GM19463 (cell line): ENCODE data around the gene THBS4.

ENCODE experiments used
- ATAC-seq: cut with Tn5 transposase; IDR thresholded peaks from one replicate; pipeline ENCODE4 v1.9.1; 2021; ENCODE audit warnings: mild to moderate bottlenecking, moderate library complexity; ENCODE audit not compliant: unreplicated experiment

The THBS4 gene

DNA sequence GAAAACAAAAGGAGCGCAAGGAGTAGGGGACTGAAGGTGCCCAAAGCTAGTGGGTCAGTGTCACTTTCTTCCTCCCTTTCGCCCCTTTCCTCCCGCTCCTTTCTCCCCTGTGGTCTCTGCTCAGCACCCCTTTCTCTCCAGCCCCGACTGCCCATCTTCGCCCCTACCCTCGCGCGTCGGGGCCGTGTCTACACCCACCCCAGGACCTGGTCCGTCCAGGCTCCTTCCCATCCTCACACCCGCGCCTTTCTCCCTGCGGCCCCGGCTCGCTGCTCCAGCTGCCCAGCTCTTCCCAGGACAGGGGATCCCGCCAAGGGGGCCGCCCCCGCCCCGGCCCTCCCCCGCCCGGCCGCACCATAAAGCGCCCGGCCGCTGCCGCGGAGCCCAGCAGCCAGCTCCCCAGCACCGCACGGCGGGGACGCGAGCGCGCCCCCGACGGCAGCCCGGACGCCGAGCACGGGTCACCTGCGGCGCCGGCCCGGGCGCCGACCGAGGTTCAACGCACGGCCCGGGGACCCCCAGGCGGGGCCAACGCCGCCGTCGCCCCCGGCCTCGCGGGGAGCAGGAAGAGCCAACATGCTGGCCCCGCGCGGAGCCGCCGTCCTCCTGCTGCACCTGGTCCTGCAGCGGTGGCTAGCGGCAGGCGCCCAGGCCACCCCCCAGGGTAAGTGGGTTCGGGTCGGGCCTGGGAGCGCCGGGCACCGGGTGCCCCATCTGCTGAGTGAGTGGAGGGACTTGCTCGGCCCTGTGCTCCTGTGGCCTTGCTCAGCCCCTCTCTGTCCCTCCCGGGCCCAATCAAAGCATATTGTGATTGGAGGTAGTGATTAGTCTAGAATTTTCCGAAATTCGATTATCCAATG is at the start of gene THBS4:
TSS of gene THBS4 (plus strand) at position 387 of the 860 bp plus-strand sequence. CDS start at position 577, 190 bp downstream.
- ATAC-seq, result no peak

DNA sequence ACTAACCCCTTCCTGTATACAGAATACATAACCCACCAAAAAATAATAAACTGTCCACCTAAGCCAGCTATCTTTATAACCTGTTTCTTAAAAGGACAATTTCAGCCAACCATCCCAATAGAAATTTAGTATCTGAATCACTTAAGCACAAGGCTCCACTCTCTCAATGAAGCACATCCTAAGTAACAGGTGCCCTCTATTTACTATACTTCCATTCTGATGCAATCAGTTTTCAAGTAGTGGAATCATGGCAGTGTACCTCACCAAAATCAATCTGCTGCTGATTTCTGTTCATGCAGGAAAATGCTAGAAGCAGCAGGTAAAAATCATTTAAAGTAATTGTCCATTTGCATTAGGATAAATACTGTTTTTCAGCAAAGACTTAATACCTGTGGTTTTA is 48.9 kb upstream of the THBS4 start:
- ATAC-seq, result no peak

- ATAC-seq, result peak; percentile 46
Observed at GRCh38 chr5:79990205-79990597, 44.9 kb upstream of the THBS4 start.

DNA sequence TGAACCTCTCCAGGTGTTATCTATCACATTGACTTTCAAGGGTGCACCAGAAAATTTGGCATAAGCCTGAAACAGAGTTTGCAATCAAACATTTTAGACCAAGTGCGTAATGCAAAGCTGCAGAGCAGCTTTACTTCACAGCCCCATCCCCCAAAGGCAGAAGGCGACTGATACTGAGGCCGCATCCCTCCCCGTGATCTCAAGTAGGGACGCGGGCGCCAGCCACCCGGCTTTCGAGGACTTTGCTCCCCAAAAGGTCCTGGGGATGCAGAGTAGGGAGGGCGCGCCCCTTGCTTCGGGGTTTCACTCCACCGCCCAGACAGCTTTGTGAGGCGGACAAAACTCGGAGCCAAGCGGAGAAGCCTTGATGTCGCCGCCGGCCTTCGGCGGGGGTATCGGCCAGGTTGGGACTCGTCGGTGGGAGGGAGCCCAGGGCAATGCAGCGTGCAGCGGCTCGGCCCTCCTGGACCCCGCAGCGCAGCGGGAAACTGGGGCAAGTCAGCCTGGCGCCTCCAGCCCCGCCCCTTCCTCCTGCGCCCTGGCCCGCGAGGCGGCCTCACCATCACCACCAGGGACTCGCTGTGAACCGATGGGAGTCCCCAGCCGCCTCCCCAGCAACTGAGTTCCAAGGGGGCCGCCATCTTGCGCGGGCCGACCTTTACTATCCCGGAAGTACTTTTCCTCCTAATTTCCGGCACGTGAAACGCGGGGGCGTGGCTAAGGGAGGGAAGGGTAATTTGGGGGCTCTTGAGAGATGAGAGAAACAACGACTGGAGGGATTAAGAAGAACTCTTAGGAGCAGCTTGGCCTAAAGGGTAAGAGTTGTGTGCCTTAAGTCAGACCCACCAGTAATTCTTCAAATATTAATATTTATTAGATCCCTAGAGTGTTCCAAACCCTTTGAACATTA is 44.3 kb upstream of the THBS4 start, which contains the start of gene MTX3:
TSS of gene MTX3 (minus strand) at position 665 of the 910 bp plus-strand sequence. CDS start at position 641, 24 bp downstream.
- peak; percentile 85 for ATAC-seq

DNA sequence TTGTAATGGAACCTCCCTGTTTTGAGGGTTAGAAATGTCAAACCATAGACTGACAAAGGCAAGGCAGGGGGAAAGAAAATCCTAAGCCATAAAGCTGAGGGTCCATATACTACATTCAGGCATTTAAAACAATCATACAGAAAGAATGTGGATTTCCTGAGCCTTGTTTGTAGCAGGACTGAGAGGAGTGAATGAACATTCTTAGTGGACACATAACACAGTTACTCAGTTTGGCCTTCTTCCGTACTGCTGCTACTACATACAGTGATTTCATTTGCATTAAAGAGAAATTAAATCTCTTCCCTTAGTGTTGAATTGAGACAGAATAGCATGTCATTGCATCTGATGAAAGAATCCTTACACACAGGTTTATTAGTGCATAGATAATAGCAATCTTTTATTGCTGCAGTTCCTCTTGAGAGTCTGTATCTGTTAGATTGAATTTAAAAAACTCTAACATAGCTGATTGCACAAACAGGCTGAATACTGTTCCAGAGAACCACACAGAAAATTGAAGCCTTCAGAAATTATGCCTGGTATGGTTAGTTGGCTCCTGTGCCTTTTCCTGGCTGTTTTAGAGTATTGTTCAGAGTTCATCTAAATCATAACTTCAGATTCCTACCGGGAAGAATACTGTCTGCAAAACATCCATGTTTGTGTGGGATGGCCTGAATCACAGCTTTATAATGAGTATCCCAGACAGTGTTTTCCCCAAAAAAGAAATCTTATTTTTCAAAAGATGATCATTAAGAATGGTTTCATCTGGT is 42.1 kb upstream of the THBS4 start:
- ATAC-seq, result no peak

DNA sequence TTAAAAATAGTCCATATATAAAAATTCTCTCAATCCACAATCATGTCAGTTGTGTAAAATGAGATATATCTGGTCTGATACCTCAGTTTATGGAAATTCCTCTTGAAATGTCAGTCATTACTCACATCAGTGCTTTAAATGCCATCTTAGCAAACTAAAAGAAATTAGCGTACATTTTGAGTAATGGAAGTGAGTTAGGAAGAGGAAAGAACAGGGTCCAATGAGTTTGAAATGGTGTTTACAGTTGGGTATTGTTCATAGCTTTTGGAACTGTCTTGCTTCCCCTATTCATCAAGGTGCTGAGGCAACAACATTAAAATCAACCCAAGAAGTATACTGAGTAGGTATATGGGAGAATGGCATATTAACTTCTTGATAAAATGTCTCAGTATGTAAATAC is 35.4 kb upstream of the THBS4 start:
- ATAC-seq, result no peak

- no peak for ATAC-seq
Observed at GRCh38 chr5:80002677-80003076, 32.5 kb upstream of the THBS4 start.

GRCh38 chr5:80008995-80009765 is 26.0 kb upstream of the THBS4 start:
- no peak for ATAC-seq

DNA sequence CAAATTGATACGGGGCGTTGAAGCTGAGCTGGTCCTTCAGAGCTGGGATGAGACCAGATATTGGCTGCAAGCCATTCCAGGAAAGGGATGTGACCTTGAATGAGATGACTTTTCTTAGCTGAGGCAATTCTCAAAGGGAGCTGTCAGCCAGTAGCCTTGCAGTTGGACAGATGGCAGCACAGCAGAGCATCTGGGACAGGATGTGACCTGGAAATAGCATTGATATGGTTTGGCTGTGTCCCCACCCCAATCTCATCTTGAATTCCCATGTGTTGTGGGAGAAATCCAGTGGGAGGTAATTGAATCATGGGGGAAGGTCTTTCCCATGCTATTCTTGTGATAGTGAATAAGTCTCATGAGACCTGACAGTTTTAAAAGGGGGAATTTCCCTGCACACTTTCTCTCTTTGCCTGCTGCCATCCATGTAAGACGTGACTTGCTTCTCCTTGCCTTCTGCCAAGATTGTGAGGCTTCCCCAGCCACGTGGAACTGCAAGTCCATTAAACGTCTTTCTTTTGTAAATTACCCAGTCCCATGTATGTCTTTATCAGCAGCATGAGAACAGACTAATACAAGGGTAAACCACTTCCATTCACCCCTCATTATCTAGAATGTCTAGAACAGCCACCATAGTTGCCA is 24.3 kb upstream of the THBS4 start:
- no peak for ATAC-seq

DNA sequence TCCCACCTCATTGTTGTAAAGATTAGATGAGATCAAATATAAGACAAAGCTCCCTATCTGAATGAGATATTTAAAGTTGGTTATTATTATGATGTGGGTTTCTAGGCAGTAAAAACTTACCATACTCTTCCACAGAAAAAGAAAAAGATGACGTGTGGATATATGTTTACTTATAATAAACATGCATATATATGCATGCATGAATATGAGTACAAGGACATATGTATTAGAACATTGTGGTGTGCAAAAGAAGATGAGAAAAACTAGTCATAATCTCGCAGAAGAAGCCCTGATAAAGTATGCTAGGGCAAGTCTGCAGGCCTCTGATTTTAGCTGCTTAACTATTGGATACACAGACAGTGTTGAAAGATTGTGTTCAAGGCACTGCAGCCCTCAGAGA is 10.1 kb upstream of the THBS4 start:
- ATAC-seq, result no peak

GRCh38 chr5:80026841-80027240 is 8.3 kb upstream of the THBS4 start:
- ATAC-seq, result no peak

DNA sequence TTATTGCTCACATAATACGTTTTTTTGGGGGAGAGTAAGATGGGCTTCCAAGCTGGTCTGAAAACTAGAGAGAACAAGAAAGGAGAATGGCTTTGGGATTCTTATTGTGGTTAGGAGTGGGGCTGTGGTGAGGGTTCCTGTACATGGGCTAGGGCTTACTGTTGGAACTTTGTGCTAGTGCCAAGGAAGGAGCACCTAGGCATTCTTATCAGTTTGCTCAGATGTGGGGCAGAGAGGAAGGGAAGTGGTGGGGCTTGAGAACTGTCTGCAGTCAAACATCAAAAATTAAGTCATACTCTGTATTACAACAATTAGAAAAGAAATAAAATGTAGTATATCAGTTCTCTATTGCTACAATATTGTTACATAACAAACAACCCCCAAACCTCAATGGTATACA is 4.0 kb upstream of the THBS4 start:
- ATAC-seq, result no peak

DNA sequence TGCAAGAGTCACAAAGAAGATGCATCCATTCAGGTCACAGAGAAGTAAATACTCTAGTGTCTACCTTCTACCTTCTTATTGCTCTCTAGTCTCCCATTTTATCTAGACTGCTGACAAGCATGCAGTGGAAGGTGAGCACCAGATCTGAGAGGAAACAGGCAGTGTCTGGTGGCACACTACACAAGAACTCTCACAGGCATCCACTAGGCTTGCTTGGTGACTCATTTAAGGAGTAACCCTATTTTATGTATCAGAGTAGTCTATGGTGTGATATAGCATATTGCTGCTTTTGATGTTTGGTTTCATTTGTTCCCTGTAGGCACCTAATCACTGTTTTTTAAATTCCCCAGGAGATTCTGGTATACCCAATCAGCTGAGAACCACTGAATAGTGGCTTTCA is 1.6 kb upstream of the THBS4 start:
- no peak for ATAC-seq

- no peak for ATAC-seq
Observed at GRCh38 chr5:80034559-80034958, 589 bp upstream of the THBS4 start.

- no peak for ATAC-seq
Observed at GRCh38 chr5:80035839-80036238, 691 bp downstream of the THBS4 start.

DNA sequence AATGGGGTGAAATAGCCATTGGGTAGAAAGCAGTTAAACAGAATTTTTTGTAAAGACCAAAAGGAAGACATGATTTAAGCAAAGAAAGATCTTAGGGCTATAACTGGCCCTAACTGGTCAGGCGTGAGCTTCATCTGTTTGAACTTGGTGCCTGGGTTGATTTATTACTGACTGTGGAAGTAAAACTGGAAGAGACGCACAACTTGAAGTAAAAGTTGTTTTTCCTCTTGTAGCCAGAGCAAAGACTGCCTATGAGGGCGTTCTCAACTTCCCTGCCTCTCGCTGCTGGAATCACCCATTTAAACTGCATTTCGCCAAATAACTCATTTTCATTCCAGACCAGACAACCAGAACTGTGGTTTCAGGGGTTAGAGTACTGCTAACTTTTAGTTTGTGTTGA is 1.5 kb downstream of the THBS4 start:
- ATAC-seq, result no peak

DNA sequence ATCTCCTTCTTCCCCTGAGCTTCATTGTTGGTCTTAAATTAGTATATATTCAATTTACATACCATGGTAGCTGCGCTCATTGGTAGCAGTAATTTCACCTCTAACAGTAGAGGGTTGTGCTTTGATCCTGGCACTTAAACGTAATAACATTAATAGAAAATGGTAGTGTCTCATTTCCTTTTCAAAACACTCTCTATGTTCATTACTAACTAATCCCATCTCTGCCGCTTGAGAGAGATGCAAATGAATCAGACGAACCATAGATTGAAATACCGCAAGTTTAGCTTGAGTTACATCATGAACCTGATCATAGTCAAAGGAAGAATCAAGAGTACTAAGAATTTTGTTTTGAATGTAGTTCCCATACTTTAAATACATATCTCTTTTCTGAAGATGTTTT is 2.2 kb downstream of the THBS4 start:
- ATAC-seq, result no peak

DNA sequence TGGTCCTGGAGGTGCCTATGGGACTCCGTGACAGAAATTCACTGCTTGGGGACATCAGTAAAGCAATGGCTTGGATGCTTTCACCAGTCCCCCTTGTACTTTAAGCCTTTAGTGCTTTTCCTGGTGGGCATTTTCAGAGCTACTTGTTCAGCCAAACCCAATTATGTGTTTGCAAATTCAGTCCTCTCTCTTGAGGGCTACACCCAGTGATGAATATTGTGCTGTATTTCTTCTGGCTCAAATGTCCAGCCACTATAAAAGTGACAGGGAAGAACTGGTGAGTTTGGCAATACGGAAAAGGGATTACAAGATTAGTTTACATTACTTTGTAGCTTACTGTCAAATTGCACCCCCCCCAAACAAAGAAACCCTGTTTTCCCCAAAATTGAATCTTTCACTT is 4.5 kb downstream of the THBS4 start:
- no peak for ATAC-seq

DNA sequence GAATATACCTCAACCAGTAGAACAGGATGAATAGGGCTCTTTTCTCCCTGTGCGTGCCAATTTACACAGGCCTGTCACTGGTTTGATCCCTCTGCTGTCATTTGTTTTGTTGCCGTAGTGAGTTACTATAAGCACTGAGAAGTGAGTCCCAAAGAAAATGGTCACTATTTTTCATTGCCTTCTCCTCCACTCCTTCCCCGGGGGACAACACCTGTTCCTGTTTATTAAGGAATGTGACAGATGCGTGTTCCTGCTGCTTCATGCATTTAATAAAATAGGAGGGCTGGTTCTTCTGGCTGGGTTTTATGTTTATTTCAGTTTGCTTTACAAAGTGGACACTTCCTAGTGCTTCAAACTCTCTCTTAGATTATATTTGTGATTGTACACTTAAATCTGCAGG is 6.4 kb downstream of the THBS4 start:
- no peak for ATAC-seq

DNA sequence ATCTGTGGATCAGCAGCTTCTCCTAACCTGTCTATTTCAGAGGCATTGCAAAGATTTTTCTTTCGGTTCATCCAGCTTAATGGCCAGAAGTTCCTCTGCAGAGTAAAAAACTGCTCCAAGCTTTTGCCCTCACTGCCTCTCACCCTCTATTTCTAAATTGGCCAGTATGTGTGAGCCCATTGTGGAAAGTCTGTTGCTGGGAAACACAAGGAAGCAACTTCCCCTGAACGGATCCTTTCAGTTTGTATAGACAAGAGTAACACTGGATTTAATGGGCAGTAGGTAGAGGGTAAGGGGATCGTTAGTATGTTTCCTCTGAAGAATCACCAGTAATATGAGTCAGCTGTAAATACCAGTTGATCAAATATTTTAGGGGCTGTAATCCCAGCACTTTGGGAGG is 7.2 kb downstream of the THBS4 start:
- ATAC-seq, result no peak
